Activated CD4-positive, alpha-beta memory T cell treated with anti-CD3 and anti-CD28 coated beads for 36 hours (primary cell): ENCODE data around the gene CCDC57. TPM values are rescaled to one million over a fixed set of nuclear protein-coding genes. Genes with fewer than 3 reads are reported as not detected.

ENCODE experiments used
- CTCF ChIA-PET: fragments of 350-600 bp; sonication (Branson Sonifier 250); formaldehyde crosslinking; loops from one replicate; lab custom pipeline; 2021; ENCODE audit warnings: antibody characterized with exemption, inconsistent platforms; lab: Charles Lee
- POLR2A ChIA-PET: fragments of 350-600 bp; sonication (Branson Sonifier 250); formaldehyde crosslinking; loops from one replicate; lab custom pipeline; 2021; ENCODE audit warnings: antibody characterized with exemption; lab: Charles Lee
- DNase-seq: peaks from one replicate; pipeline ENCODE4 v3.0.0-alpha.2; 2020
- H3K27ac Mint-ChIP-seq: one replicate; pipeline ENCODE4 v1.8.0; 2021; ENCODE audit warnings: mixed read lengths
- H3K27me3 Mint-ChIP-seq: one replicate; pipeline ENCODE4 v1.8.0; 2021; ENCODE audit warnings: mixed read lengths
- H3K36me3 Mint-ChIP-seq: one replicate; pipeline ENCODE4 v1.8.0; 2021; ENCODE audit warnings: mixed read lengths
- H3K4me1 Mint-ChIP-seq: one replicate; pipeline ENCODE4 v1.8.0; 2021; ENCODE audit warnings: low read depth, mixed read lengths
- H3K4me3 Mint-ChIP-seq: one replicate; pipeline ENCODE4 v1.8.0; 2021; ENCODE audit warnings: mild to moderate bottlenecking, mixed read lengths
- H3K9me3 Mint-ChIP-seq: one replicate; pipeline ENCODE4 v1.8.0; 2021; ENCODE audit warnings: mixed read lengths
- intact Hi-C: fragments of 100-400 bp; cut with micrococcal nuclease; formaldehyde crosslinking; loops from one replicate; pipeline ENCODE4 v1.15.1; 2023
- total RNA-seq, 2 experiments: library from RNA; stranded (reverse); gene quantifications; one replicate each; pipeline ENCODE4 v1.2.3, GENCODE V29; 2021

The CCDC57 gene
- total RNA-seq, 2 experiments from 2014 or later: 49.6 to 51.7 TPM

DNA sequence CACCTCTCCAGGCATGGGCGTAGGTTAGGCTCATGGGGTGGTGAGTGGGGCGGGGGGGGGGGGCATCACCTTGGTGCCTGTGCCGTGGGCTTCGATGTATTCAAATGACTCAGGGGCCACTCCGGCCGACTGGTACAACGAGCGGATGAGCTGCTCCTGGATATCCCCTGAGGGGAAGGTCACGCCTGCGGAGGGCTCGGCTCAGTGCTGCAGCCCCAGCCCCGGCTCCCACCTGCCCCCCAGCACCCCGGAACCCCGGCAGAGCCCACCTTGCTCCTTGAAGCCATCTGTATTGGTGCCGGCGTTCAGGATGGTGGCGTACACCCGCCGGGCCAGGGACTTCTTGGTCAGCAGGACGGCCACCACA, 120.0 kb downstream of the CCDC57 start:
- no peaks in the 10 kb centered on the region for H3K9me3 Mint-ChIP-seq
- intact Hi-C loops: loop anchor here (10.0 kb wide), 2 partner anchors 362 to 662 kb away; partner anchors contain the start of genes CYBC1, NARF and TBCD
- ChIA-PET CTCF (no interaction called here), POLR2A (no interaction called here)
- no peak for DNase-seq
- H3K27me3 Mint-ChIP-seq: no peaks in the 10 kb centered on the region
- H3K36me3 Mint-ChIP-seq: peaks cover 14% of the 10 kb centered on the region
- no peak overlapping the region for H3K27ac Mint-ChIP-seq
- H3K4me3 Mint-ChIP-seq: no peak overlapping the region
- H3K4me1 Mint-ChIP-seq: peaks cover 7% of the 10 kb centered on the region

DNA sequence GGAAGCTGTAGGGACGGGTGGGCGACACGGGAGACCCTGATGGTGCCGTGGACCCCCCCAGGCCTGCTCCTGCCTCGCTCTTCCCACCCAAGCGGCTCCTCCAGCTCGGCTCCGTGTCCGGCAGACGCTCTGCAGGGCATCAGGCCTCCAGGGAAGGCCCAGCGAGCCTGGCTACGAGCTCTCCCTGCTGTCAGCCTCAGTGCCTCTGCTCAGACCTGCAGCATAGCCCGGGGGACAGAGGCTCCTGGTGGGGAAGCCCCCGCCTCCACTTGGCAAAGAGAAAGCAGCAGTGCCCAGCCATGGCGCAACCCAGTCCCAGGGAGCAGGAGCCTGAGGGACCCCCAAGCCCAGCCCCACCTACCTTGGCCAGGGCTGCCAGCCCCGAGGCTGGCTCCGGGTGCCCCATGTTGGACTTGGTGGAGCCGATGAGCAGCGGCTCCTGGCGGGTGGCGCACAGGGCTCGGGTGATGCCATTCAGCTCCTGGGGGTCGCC, 120.5 kb downstream of the CCDC57 start:
- no peak overlapping the region for H3K4me3 Mint-ChIP-seq
- ChIA-PET CTCF (no interaction called here), POLR2A (no interaction called here)
- intact Hi-C loops: loop anchor here (10.0 kb wide), 2 partner anchors 363 to 663 kb away; partner anchors contain the start of genes CYBC1, NARF and TBCD
- peaks cover 7% of the 10 kb centered on the region for H3K4me1 Mint-ChIP-seq
- H3K9me3 Mint-ChIP-seq: no peaks in the 10 kb centered on the region
- H3K27ac Mint-ChIP-seq: no peak overlapping the region
- H3K36me3 Mint-ChIP-seq: peaks cover 14% of the 10 kb centered on the region
- DNase-seq: no peak
- H3K27me3 Mint-ChIP-seq: no peaks in the 10 kb centered on the region

DNA sequence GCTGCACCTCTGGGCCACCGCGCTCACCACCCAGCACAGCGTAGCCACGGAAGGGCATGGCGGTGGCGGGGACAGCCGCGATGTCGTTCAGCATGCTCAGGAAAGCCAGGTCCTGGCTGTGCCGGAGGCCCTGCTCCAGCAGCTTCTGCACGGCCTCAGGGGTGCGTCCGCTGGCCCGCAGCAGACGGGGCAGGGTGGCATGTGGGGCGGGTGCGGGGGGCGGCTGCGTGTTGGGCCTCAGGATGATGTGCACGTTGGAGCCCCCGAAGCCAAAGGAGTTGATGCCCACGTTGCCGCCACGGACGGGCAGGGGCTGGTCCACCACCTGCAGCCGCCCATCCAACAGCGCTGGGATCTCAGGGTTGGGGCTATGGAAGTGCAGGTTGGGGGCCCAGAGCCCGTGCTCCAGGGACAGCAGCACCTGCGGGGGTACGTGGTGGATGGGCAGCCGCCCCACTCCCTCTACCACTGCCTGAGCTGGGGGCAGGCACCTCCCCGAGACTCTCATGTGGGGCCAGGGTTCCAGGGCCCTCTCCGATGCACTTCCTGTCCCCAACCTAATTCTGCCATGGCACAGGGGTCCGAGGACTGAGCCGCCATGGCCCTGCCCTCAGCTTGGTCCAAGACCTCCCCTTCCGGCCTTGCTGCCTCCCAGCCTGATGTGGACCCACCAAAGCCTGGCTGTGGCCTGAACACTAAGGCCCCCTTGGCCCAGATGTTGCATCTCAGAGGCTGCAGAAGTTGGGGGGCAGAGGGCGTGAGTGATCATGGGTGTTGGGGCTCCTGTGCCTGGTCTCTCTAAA, 121.2 kb downstream of the CCDC57 start:
- intact Hi-C loops: loop anchor here (10.0 kb wide), 2 partner anchors 363 to 663 kb away; partner anchors contain the start of genes CYBC1, NARF and TBCD
- no peaks in the 10 kb centered on the region for H3K27me3 Mint-ChIP-seq
- H3K4me1 Mint-ChIP-seq: peaks cover 5% of the 10 kb centered on the region
- no peak overlapping the region for H3K27ac Mint-ChIP-seq
- CTCF ChIA-PET: no interaction called here
- H3K4me3 Mint-ChIP-seq: no peak overlapping the region
- DNase-seq: no peak
- POLR2A ChIA-PET: no interaction called here
- peaks cover 14% of the 10 kb centered on the region for H3K36me3 Mint-ChIP-seq
- H3K9me3 Mint-ChIP-seq: no peaks in the 10 kb centered on the region

DNA sequence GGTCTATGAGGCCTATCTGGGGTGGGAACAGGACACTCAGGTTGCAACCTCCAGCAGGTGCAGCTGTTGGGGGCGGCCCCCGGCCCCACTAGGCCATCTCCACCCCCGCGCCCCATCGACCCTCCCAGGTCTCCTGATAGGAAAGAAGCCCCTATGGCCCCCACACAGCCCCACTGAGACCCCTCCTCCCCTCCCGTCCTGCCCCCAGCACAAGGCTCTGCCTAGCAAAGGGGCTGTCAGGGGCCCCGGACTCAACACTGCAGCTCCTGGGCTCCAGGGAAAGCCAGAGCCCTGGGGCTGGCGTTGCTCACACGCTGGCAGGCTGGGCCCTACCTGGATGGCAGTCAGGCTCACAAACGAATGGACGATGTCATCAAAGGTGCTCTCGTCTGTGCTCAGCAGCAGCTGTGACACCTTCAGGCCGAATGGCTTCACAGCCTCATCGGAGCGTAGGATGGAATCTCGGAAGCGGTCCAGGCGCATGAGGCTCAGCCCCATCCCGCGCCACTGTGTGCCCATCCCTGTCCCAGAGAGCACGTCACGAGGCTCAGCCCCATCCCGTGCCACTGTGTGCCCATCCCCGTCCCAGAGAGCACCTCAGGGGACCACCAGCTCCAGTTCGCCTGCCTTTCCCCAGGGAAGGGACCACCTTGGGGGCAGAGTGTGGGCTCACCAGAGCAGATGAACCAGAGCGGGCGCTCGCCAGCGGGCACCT, 121.9 kb downstream of the CCDC57 start:
- POLR2A ChIA-PET: interaction anchor here (1.2 kb wide), 1 partner anchor 14 kb away, joined by 3 read pairs; no protein-coding TSS in a partner anchor
- H3K36me3 Mint-ChIP-seq: peaks cover 13% of the 10 kb centered on the region
- CTCF ChIA-PET: interaction anchor here (0.5 kb wide), 1 partner anchor 213 kb away, joined by 3 read pairs; no protein-coding TSS in a partner anchor
- no peak for DNase-seq
- intact Hi-C loops: loop anchor here (10.0 kb wide), 2 partner anchors 364 to 664 kb away; partner anchors contain the start of genes CYBC1, NARF and TBCD
- H3K27ac Mint-ChIP-seq: no peak overlapping the region
- no peaks in the 10 kb centered on the region for H3K9me3 Mint-ChIP-seq
- no peaks in the 10 kb centered on the region for H3K27me3 Mint-ChIP-seq
- H3K4me1 Mint-ChIP-seq: no peaks in the 10 kb centered on the region
- H3K4me3 Mint-ChIP-seq: no peak overlapping the region

DNA sequence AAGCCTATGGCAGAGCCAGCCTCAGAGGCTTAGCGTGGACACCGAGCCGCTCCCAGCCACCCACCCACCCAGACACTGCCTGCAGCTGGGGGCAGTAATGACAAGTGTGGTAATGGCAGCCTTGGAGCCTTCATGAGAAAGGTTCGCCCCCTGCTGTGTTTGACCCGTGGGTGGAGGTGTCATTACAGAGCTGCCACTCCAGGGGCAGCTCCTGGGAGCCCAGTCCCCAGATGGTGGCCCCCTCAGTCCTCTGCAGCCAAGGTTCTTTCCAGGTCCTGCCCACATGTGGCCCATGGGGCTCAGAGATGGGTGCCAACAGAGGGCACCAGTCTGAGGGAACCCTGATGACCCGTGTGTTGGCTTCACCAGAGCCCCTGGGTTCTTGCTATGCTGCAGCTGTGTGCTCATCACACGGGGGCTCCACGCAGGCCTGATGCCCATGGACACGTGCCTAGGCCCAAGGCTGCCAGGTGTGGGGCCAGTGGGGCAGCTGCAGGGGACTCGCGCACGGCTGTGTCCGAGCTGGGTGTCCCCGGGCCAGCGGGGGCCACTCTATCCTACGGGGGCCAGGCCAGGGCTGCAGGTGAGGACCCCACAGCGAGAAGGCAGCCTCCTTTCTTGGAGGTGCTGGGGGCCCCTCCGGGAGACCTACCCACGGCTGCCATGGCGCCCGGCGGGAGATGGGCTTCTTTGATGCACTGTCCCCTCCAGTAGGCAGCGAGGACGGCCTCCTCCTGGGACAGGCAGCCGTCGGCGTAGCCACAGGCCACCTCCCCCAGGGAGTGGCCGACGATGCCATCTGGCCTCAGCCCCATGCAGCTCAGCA, 122.7 kb downstream of the CCDC57 start:
- peaks cover 14% of the 10 kb centered on the region for H3K36me3 Mint-ChIP-seq
- H3K27me3 Mint-ChIP-seq: no peaks in the 10 kb centered on the region
- CTCF ChIA-PET: no interaction called here
- H3K27ac Mint-ChIP-seq: no peak overlapping the region
- intact Hi-C loops: loop anchor here (10.0 kb wide), 2 partner anchors 365 to 665 kb away; partner anchors contain the start of genes CYBC1, NARF and TBCD
- POLR2A ChIA-PET: interaction anchor here (1.2 kb wide), 1 partner anchor 13 kb away, joined by 3 read pairs; no protein-coding TSS in a partner anchor
- no peak for DNase-seq
- H3K4me1 Mint-ChIP-seq: no peaks in the 10 kb centered on the region
- no peak overlapping the region for H3K4me3 Mint-ChIP-seq
- H3K9me3 Mint-ChIP-seq: no peaks in the 10 kb centered on the region

DNA sequence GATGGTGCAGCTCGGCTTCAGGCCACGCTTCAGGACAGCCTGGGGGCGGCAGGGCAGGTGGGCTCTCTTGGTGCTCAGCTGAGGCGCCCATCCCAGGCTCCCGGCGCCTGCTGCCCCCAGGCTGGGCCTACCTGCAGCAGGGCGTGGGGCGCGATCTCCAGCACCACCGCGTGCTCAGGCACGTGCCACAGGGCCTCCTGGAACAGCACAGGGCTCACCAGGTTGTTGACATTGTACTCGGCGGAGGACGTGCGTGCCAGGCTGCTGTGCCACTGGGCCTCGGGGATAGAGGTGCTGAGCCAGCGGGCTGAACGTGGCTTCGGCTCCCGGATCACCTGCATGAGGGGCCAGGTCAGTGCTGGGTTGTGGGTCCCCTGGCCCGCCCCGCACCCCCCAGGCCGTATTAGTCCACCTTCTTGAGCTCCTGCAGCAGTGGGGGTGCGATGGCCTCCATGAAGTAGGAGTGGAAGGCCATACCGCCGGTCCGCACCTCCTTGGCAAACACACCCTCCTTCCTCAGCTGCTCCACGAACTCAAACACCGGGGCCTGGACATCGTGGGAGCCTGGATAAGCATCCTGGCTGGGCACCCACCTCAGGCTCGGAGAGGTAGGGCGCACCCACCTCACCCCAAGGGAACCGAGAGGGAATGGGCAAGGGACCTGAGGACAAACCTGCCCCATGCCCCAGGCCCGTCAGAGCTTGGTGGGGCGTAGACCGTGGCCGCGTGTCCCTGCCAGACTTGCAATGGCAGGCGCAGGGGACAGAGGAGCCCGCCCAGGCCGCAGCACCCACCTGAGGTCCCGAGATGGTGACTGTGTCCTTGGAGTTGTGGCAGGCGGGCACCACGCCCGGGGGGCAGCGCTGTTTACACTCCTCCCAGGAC, 123.6 kb downstream of the CCDC57 start:
- Mint-ChIP-seq H3K9me3 (no peaks in the 10 kb centered on the region), H3K4me1 (no peaks in the 10 kb centered on the region), H3K27me3 (no peaks in the 10 kb centered on the region), H3K36me3 (peaks cover 18% of the 10 kb centered on the region), H3K4me3 (no peak overlapping the region), H3K27ac (no peak overlapping the region)
- ChIA-PET CTCF (no interaction called here), POLR2A (interaction anchor here (1.2 kb wide), 1 partner anchor 12 kb away, joined by 3 read pairs; no protein-coding TSS in a partner anchor)
- DNase-seq: no peak
- intact Hi-C loops: no loop called here

DNA sequence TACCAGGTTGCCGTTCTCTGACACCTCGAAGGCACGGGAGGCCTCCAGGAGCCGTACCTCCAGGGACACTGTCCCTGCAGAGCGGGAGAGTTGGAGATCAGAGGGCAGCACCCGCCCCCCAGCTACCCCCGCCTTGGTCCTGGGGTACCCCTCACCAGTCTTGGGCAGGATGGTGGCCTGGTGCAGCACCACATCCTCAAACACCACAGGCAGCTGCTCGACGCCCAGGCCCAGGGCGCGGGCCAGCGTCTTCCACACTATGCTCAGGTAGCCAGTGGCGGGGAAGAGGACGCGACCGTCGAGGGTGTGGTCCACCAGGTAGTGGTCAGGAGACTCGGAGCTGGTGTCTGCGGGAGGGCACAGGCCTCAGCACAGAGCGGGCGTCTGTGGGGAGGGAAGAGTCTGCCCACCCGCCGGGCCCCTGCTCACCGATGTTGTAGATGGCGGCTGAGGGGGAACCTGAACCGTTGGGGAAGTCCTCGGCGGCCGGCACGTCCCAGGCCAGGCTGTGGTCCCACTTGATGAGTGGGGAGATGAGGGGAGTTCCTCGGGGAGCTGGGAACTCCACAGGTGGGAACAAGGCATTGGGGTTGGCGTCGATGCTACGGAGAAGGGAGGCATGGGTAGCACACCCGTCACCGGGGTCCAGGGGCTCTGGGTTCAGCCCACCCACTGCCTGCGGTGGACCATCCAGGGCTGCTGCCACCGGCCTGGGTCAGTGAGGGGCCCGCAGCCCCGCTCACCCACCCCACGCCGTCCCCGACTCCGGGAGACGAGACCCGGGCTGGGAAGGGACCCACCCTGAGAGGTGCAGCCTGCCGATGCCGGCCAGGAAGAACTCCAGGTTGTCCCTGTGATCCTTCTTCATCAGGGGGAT, 124.4 kb downstream of the CCDC57 start:
- intact Hi-C loops: no loop called here
- DNase-seq: no peak
- Mint-ChIP-seq H3K27ac (no peak overlapping the region), H3K9me3 (no peaks in the 10 kb centered on the region), H3K36me3 (peaks cover 19% of the 10 kb centered on the region), H3K4me1 (no peaks in the 10 kb centered on the region), H3K27me3 (no peaks in the 10 kb centered on the region), H3K4me3 (no peak overlapping the region)
- ChIA-PET CTCF (no interaction called here), POLR2A (no interaction called here)

DNA sequence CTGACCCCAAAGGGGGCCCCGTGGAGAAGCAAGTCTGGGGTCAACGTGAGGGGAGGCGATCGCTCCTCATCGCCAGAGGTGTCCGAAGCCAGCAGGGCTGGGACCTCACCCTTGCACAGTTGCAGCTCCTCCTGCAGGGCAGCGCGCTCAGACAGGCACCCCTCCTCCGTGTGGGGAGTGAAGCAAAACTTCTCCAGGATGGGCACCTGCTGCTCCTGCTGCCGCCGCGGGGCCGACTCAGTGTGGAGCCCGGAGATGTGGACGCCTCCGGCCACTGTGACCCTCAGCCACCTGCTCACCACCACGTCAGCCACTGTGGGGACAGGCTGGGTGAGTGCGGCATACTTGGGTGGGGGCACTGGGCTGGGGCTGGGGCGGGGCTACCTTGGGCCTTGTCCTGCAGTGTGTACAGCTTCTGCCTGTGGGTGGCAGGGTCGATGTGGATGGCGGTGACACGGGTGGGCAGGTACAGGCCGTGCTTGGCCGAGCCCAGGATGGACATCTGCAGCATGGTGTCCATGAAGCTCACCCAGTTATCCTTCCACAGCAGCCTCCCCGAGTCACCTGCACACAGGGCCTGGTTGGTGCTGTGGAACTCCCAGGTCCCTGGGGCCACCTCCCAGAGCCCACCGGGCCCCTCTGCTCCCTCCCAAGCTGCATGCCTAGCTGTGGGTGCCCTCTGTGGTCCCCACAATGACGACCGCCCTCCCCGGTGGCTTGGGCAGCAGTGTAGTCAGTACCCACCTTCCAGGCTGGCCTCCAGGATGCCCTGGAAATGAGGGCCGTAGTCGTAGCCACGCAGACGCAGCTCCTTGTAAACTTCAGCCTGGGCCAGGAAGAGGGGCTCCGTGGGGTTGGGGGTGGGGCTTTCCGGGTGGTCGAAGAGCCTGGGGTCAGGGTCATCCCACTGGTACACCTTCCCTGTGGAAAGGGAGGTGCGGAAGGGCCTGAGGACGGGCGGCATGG, 125.4 kb downstream of the CCDC57 start:
- DNase-seq: no peak
- ChIA-PET POLR2A (no interaction called here), CTCF (no interaction called here)
- no peaks in the 10 kb centered on the region for H3K9me3 Mint-ChIP-seq
- intact Hi-C loops: no loop called here
- H3K36me3 Mint-ChIP-seq: peaks cover 20% of the 10 kb centered on the region
- H3K4me3 Mint-ChIP-seq: no peak overlapping the region
- no peaks in the 10 kb centered on the region for H3K4me1 Mint-ChIP-seq
- H3K27me3 Mint-ChIP-seq: no peaks in the 10 kb centered on the region
- no peak overlapping the region for H3K27ac Mint-ChIP-seq

DNA sequence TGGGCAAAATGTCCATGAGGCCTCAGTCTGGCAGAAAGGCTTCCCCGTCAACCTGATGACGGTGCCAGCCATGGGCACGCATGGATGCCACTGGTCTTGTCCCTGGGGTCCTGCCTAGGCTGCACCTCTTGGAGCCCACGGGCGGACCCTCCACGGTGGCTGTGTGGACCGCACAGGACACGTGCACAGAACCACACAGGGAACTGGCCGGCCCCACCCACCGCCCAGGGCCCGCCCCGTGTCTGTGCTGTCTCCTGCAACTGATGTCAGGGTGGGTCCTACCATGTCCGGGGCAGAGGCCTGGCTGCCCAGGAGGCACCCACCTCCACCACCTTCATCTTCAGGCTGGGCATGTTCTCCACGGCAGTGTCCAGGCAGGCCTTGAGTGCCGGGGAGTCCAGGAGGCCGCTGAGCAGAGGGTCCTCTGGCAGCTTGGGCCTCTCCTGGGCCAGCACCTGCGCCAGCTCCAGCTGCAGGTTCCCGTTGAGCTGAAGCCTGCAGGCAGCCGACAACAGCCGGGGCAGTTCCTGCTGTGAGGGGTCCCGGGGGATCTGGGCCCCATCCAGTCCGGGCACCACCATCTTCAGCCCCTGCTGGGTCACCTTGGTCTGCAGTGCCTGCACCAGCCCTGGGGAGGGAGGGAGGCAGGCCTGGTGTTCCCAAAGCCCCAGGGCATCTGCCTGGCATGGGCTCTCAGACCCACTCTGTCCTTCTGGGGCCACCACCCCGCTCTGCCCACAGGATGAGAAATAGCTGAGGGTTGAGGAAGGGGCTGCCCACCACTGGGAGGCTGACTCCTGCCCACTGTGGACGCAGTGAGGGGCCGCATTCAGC, 126.5 kb downstream of the CCDC57 start:
- intact Hi-C loops: no loop called here
- no peaks in the 10 kb centered on the region for H3K4me1 Mint-ChIP-seq

More for the DNA sequence above, 126.5 kb downstream of the CCDC57 start:
- DNase-seq: no peak
- Mint-ChIP-seq H3K27ac (no peak overlapping the region), H3K4me3 (no peak overlapping the region), H3K36me3 (peaks cover 18% of the 10 kb centered on the region), H3K27me3 (no peaks in the 10 kb centered on the region), H3K9me3 (no peaks in the 10 kb centered on the region)
- ChIA-PET CTCF (no interaction called here), POLR2A (no interaction called here)
